ENCODE data around the gene MXRA7. TPM values are rescaled to one million over a fixed set of nuclear protein-coding genes. Genes with fewer than 3 reads are reported as not detected.
"Not testable (repeated sequence)": the region's sequence is repeated elsewhere in the genome, so short reads cannot be mapped to it uniquely, and the experiment has no call there.

The MXRA7 gene
- total RNA-seq, 1 experiment from 2014 or later, result 105 TPM

DNA sequence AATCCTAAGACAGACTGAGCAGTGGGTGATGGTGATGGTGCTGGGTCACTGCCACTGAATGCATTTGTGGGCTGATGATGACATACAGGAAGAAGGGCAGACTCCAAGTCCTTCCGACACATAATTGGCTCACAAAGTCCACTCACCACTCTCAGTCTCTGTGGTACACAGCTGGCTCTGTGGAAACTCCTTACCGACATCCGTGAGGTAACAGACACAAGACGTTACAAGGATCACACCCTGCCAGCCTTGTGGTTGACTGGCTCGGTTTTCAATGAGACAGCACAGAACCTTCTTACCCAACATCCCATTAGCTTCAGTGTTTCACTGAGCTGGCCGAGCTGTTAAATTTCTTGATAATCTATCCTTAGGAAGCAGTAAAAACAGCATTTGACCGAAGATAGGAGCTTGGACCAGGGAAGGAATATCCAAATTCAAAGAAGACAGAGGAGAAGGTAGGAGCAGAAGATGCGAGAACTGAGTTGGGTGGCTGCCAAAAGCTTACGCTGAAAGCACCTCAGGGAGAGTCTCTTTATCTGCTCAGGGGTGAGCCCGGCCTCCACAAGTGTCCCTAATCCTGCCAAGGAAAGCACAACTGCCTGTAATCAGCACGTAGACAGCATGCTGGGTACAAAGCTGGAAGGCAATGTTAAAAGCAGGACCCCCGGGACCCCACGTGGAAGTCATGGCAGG, 5.5 kb upstream of the MXRA7 start:
- peak; percentile 97 for DNase-seq (ENCODE audit: low read depth)

DNA sequence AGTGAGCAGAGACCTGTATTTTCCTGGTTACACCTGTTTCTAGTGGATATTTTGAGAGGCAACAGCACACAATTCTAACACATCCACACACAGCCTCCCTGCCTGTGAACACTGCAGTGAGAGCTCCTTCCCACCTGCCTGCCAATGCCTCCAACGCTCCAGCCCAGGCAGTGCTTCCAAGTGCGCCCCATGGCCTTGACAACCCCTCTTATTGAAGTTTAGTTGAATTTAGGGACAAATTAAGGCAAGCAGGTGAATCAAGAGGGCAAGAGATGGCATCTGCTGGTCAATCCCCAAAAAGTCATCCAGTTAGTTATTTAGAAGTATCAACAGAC, 4.7 kb upstream of the MXRA7 start:
- no peak for DNase-seq (ENCODE audit: low read depth)

GRCh38 chr17:76714822-76715495, 4.2 kb upstream of the MXRA7 start:
- DNase-seq (ENCODE audit: low read depth), result no peak

- DNase-seq (ENCODE audit: low read depth), result no peak
These were observed 3.6 kb upstream of the MXRA7 start for GRCh38 chr17:76714336-76714735.

- no peak for DNase-seq (ENCODE audit: low read depth)
These were observed 3.0 kb upstream of the MXRA7 start for GRCh38 chr17:76713765-76714164.

GRCh38 chr17:76712321-76712720, 1.6 kb upstream of the MXRA7 start:
- DNase-seq (ENCODE audit: low read depth), result not testable (repeated sequence)

DNA sequence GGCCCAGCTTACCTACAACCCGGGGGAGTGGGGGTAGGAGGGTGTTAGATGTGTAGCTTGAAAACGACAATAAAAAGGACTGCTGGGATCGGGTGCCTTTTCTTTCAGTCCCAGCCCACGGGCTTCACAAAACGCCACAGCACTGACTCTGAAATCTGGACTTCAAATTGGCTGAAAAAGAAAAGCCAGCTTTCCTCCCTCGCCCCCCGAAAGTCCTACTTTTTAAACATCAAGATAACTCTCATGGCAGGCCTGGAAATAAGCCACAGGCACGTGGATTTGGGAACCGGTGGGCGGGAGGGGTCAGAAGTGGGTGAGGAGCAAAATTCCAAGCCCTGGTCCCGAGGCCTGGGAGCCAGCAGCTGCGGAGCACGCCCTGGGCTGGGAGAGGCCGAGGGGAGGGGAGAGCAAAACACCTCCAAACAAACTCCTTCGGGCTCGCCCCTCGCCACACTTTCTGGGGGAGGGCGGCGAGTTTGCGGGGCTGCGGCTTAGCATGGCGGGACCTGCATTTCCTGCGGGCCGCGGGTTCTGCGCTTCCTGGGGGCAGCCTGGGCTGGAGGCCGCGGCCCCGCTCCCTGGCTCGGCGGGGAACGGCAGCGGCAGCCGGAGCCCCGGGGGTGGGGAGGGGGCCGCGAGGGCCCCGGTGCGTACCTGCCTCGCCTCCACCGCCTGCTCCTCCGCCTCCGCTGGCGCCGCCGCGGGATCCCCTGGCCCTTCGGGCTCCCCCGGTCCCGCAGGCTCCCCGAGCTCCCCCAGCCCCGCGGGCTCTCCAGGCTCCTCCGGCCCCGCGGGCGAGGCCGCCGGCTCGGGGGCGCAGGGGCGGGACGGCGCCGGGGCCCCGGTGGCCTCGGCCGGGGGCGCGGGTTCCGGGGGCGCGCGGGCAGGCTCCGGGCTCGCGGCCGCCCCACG, 558 bp downstream of the MXRA7 start:
- DNase-seq (ENCODE audit: low read depth), result not testable (repeated sequence)

GRCh38 chr17:76709077-76709950, 1.5 kb downstream of the MXRA7 start:
- DNase-seq (ENCODE audit: low read depth), result peak; percentile 98

DNA sequence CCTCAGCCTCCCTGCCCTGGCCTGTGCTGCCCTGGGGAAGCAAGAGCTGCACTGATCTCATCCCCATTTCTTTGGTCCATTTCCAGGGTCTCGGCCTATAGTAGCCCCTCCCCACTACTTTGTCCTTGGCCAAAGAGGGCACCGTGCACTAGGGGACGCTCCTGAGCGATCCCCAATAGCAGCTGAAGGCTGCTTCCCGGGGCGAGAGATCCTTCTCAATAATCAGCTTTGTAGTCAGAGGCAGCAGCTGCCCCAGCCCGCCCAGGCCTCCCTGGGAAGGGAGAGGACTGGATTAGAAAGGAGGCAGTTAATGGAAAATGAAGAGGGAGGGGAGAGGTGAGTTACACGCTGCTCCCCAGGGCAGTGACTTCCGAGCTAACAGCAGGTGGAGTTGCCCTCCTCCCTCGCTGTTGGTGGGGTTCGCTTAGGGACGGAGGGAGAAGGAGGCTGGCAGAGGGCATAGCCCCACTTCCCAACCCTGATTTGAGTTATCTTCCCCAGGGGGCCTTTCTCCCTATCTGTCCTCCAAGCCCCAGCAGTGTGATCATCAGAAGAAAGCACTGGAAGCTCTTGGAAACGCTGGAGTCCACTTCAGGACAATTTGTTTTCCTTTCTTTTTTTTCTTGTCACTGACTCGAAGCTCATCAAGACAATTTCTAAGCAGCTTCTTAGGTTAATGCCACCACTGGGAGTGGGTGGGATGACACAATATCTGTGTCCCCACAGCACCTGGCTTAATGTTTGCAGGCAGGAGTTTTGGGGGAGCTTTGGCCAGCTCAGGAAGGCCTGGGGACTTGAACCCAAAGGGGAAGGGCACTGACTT, 2.6 kb downstream of the MXRA7 start:
- DNase-seq (ENCODE audit: low read depth), result no peak

DNA sequence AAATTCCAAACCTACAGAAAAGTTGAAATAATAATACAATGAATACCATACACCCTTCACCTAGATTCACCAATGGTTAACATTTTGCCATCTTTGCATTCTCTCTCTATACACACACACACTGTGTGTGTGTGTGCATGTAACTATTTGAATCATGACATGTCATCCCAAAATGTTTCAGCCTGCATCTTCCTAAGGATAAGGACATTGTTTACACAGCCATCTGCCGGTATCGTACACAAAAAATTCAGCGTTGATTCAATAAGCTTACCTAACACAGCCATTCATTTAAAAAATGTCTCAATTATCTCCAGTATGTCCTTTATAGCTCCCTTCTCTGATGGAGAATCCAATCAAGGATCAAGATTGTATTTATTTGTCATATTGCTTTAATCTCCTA, 3.9 kb downstream of the MXRA7 start:
- no peak for DNase-seq (ENCODE audit: low read depth)

DNA sequence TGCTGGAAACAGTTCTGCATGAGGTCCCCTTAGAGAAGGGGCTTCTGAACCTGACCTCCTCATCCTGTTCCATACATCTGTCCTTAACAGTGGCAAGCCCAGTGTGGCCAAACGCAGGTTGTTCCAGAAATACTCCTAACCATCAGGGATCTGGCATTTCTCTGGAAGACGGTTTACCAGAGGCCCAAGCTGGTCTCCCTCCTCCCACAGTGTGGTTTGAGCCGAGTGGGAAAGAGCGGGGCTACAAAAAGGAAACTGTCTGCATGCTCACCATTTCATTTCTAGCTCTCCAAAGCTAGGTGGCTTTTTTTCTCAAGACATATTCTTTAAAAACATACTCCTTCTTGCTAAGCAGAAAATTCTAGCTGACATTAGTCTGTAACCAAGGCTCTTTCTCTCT, 6.0 kb downstream of the MXRA7 start:
- no peak for DNase-seq (ENCODE audit: low read depth)

DNA sequence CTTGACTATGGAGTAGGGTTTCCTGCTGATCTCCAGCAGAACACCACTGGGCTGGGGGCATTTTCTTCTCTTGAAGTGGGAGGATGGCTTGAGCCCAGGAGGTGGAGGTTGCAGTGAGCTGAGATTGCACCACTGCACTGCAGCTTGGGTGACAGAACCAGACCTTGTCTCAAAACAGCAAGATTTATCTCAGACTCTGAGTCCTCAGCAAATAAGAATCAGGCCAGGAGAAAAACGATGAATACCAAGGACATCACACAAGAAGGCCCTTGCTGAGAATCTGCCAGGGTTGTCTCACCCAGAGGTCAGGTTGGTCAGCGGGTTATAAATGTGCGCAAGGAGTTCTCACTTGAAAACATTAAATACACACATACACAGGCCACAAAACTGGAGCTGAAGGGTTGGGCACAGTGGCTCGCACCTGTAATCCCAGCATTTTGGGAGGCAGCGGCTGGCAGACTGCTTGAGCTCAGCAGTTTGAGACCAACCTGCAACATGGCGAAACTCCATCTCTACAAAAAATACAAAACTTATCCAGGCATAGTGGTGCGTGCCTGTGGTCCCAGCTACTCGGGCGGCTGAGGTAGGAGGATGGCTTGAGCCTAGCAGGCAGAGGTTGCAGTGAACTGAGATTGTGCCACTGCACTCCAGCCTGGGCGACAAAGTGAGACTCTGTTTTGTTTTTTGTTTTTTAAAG, 7.7 kb downstream of the MXRA7 start:
- DNase-seq (ENCODE audit: low read depth), result no peak

- no peak for DNase-seq (ENCODE audit: low read depth)
These were observed 8.7 kb downstream of the MXRA7 start for GRCh38 chr17:76702076-76702475.

- no peak for DNase-seq (ENCODE audit: low read depth)
These were observed 9.2 kb downstream of the MXRA7 start for GRCh38 chr17:76701471-76701967.

DNA sequence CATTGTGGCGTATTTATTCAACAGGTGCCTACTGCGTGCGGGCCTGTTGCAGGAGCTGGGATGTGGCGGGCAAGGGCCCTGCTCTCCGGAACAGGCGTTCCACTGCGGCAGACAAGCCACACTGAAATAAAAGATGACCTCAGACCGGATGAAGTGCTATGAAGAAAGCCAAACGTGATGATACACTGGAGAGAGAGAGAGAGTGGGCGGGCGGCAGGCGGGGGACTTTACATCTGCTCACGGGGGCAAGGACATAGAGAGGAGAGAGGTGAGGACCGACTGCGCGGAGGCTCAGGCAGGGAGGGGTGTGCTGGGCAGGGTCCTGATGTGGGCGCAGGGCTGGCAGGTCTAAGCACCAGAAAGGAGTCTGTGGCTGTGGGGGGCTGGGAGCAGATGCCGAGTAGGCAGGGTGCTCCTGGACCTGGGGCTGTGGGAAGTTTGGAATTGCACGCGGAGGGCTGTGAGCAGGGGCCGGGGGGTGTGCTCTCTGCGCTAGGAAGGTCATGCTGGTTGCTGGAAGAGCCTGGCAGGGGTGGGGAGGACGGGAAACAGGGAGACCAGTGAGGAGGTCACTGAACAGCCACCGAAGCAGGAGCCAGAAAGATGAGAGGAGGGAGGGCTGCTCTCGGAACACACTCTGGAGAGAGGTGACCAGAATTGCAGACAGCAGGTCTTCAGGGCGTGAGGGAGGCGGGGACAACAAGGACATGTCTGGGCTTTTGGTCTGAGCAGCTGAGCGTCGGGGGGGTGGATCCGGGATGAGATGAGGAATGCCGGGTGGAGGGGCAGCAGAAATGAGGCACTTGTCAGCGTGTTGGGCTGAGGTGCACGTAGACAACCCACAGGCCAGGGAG, 9.9 kb downstream of the MXRA7 start:
- peak; percentile 72 for DNase-seq (ENCODE audit: low read depth)

- no peak for DNase-seq (ENCODE audit: low read depth)
These were observed 10.5 kb downstream of the MXRA7 start for GRCh38 chr17:76700270-76700616.

DNA sequence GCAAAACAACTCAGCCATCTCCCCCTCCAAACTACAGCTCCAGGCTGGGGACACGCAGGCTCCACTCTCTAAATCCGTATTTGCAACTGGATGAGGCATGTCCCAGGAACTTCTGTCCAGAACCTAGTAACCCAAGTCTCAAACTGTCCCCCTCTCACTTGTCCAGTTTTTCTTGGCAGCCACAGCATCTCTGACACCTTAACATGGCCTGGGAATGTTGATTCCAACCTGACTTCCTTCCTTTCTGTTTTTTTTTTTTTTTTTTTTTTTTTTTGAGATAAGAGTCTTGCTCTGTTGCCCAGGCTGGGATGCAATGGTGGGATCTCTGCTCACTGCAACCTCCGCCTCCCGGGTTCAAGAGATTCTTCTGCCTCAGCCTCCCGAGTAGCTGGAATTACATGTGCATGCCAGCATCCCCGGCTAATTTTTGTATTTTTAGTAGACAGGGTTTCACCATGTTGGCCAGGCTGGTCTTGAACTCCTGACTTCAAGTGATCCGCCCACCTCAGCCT, 12.2 kb downstream of the MXRA7 start:
- DNase-seq (ENCODE audit: low read depth), result not testable (repeated sequence)

GRCh38 chr17:76697702-76698465, 12.9 kb downstream of the MXRA7 start:
- DNase-seq (ENCODE audit: low read depth), result no peak
